ENCODE data around the gene ENO2.

DNA sequence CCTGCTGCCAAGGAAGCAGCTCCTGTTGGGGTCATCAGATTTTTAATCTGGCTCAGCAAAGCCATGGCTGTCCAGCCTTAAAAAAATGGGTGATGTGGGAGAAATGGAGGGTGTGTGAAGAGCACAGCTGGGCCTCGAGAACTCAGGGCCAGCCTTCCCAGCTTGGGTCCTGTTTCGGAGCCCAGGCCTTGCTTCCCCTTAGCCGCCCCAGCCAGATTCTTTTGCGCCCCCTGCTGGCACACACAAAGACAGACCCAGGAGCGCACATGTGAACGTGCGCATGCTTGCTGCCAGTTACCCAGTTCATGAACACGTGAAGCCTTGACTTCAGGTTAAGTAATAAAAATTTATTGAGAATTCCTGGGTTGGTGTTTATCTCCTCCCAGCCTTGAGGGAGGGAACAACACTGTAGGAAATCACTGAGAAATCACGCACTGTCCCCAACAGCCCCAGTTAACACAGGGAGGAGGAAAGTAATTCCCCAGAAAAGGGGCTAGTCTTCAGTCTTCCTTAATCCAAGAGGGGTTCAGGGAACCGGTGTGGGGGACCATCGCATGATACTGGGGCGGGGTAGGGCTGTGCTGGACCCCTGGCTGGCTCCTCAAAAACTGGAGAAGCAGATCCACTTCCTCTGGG is 50.8 kb downstream of the ENO2 start:
- TF ChIP-seq, protein P1, sequence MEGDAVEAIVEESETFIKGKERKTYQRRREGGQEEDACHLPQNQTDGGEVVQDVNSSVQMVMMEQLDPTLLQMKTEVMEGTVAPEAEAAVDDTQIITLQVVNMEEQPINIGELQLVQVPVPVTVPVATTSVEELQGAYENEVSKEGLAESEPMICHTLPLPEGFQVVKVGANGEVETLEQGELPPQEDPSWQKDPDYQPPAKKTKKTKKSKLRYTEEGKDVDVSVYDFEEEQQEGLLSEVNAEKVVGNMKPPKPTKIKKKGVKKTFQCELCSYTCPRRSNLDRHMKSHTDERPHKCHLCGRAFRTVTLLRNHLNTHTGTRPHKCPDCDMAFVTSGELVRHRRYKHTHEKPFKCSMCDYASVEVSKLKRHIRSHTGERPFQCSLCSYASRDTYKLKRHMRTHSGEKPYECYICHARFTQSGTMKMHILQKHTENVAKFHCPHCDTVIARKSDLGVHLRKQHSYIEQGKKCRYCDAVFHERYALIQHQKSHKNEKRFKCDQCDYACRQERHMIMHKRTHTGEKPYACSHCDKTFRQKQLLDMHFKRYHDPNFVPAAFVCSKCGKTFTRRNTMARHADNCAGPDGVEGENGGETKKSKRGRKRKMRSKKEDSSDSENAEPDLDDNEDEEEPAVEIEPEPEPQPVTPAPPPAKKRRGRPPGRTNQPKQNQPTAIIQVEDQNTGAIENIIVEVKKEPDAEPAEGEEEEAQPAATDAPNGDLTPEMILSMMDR (IDR thresholded peaks at IDR 0.05; ENCODE audit: insufficient read depth, low read length) = peak; percentile 75
- TF ChIP-seq POLR2AphosphoS5 (IDR thresholded peaks at IDR 0.05; ENCODE audit: low read depth) = no peak; the same call in 1 of the 2 replicates
- TF ChIP-seq, protein P2, sequence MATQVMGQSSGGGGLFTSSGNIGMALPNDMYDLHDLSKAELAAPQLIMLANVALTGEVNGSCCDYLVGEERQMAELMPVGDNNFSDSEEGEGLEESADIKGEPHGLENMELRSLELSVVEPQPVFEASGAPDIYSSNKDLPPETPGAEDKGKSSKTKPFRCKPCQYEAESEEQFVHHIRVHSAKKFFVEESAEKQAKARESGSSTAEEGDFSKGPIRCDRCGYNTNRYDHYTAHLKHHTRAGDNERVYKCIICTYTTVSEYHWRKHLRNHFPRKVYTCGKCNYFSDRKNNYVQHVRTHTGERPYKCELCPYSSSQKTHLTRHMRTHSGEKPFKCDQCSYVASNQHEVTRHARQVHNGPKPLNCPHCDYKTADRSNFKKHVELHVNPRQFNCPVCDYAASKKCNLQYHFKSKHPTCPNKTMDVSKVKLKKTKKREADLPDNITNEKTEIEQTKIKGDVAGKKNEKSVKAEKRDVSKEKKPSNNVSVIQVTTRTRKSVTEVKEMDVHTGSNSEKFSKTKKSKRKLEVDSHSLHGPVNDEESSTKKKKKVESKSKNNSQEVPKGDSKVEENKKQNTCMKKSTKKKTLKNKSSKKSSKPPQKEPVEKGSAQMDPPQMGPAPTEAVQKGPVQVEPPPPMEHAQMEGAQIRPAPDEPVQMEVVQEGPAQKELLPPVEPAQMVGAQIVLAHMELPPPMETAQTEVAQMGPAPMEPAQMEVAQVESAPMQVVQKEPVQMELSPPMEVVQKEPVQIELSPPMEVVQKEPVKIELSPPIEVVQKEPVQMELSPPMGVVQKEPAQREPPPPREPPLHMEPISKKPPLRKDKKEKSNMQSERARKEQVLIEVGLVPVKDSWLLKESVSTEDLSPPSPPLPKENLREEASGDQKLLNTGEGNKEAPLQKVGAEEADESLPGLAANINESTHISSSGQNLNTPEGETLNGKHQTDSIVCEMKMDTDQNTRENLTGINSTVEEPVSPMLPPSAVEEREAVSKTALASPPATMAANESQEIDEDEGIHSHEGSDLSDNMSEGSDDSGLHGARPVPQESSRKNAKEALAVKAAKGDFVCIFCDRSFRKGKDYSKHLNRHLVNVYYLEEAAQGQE (IDR thresholded peaks at IDR 0.05; ENCODE audit: insufficient replicate concordance, low read depth) = no peak
